K562 (cell line): ENCODE measurements around the gene SNAP23. TPM values are rescaled to one million over a fixed set of nuclear protein-coding genes. Genes with fewer than 3 reads are reported as not detected.

Experiments
- BACH1 ChIP-seq: fragments of 200-800 bp; sonication (Bioruptor generic); IDR thresholded peaks from 2 replicates; pipeline ENCODE4 v1.6.1; 2016; ENCODE audit warnings: missing genetic modification characterization, missing compliant biosample characterization
- BHLHE40 ChIP-seq: IDR thresholded peaks from 2 replicates; pipeline ENCODE4 v1.6.1; 2011; ENCODE audit warnings: low read length, improper control_type of control experiment
- BRCA1 ChIP-seq, 2 experiments: fragments of 450-650 bp in 1 of 2; sonication (generic) in 1 of 2; formaldehyde crosslinking in 1 of 2; IDR thresholded peaks; 2 replicates each; pipeline versions ENCODE4 v1.5.0 to v1.6.1; 2017 to 2020; ENCODE audit warnings: mild to moderate bottlenecking in 1 of 2, missing genetic modification reagents in 1 of 2
- CREB1 ChIP-seq, 2 experiments: sonication (generic) in 1 of 2; formaldehyde crosslinking in 1 of 2; IDR thresholded peaks; 2 replicates each; pipeline versions ENCODE4 v1.6.1 to v1.8.0; 2012 to 2022; ENCODE audit warnings: inconsistent platforms in 1 of 2, mild to moderate bottlenecking in 1 of 2, missing genetic modification reagents in 1 of 2, moderate library complexity in 1 of 2
- ETS2 ChIP-seq: IDR thresholded peaks from 2 replicates; pipeline ENCODE4 v1.6.1; 2016; ENCODE audit warnings: borderline replicate concordance, missing genetic modification characterization, mild to moderate bottlenecking, moderate library complexity, missing compliant biosample characterization; ENCODE audit not compliant: poor library complexity, severe bottlenecking
- EWSR1 ChIP-seq: fragments of 450-650 bp; IDR thresholded peaks from 2 replicates; pipeline ENCODE4 v1.6.1; 2018; ENCODE audit warnings: borderline replicate concordance, mild to moderate bottlenecking, low read depth, moderate library complexity; ENCODE audit not compliant: partially characterized antibody
- FOXJ3 ChIP-seq: sonication (generic); formaldehyde crosslinking; IDR thresholded peaks from 2 replicates; pipeline ENCODE4 v1.4.0; 2020; ENCODE audit warnings: mild to moderate bottlenecking, missing genetic modification reagents
- GTF2F1 ChIP-seq: IDR thresholded peaks from 2 replicates; pipeline ENCODE4 v1.6.1; 2011; ENCODE audit warnings: low read depth, low read length, improper control_type of control experiment
- HDAC1 ChIP-seq, 2 experiments: fragments of 450-650 bp; IDR thresholded peaks; 2 replicates each; pipeline ENCODE4 v1.6.1; 2016 to 2017; ENCODE audit warnings: inconsistent platforms in 1 of 2, mild to moderate bottlenecking in 1 of 2, moderate library complexity in 1 of 2
- HOMEZ ChIP-seq: fragments of 250-450 bp; sonication (Bioruptor Pico); IDR thresholded peaks from 2 replicates; pipeline ENCODE4 v1.4.0; 2020; ENCODE audit warnings: mild to moderate bottlenecking, moderate library complexity
- LEF1 ChIP-seq: fragments of 450-650 bp; IDR thresholded peaks from 2 replicates; pipeline ENCODE4 v1.6.1; 2016; ENCODE audit warnings: mild to moderate bottlenecking
- MEF2A ChIP-seq: IDR thresholded peaks from 2 replicates; pipeline ENCODE4 v1.6.1; 2011; ENCODE audit warnings: low read depth, mild to moderate bottlenecking, low read length, moderate library complexity; ENCODE audit not compliant: control insufficient read depth
- NBN ChIP-seq: fragments of 450-650 bp; IDR thresholded peaks from 2 replicates; pipeline ENCODE4 v1.6.1; 2016; ENCODE audit warnings: low read depth, mild to moderate bottlenecking
- NONO ChIP-seq, 2 experiments: fragments of 200-400 bp in 1 of 2; fragments of 450-650 bp in 1 of 2; formaldehyde crosslinking in 1 of 2; IDR thresholded peaks; 2 replicates each; pipeline ENCODE4 v1.6.1; 2017; ENCODE audit warnings: low read depth in 2 of 2, mild to moderate bottlenecking in 2 of 2, moderate library complexity in 2 of 2, low read length in 1 of 2
- NR3C1 ChIP-seq: sonication (generic); formaldehyde crosslinking; IDR thresholded peaks from 2 replicates; pipeline ENCODE4 v1.8.1; 2022; ENCODE audit warnings: missing genetic modification reagents
- RBFOX2 ChIP-seq: fragments of 200-400 bp; formaldehyde crosslinking; IDR thresholded peaks from 2 replicates; pipeline ENCODE4 v1.6.1; 2017; ENCODE audit warnings: low read depth, mild to moderate bottlenecking, low read length, moderate library complexity
- RUNX1 ChIP-seq: sonication (generic); IDR thresholded peaks from 2 replicates; pipeline ENCODE4 v1.6.1; 2016; ENCODE audit warnings: antibody characterized with exemption, low read depth
- SOX6 ChIP-seq: fragments of 450-650 bp; IDR thresholded peaks from 2 replicates; pipeline ENCODE4 v1.6.1; 2014; ENCODE audit warnings: mild to moderate bottlenecking
- YBX1 ChIP-seq: fragments of 450-650 bp; IDR thresholded peaks from 2 replicates; pipeline ENCODE4 v1.7.1; 2016; ENCODE audit warnings: mild to moderate bottlenecking
- ZNF24 ChIP-seq: fragments of 450-650 bp; IDR thresholded peaks from 2 replicates; pipeline ENCODE4 v1.6.1; 2016
- ZNF3 ChIP-seq: fragments of 250-450 bp; sonication (Bioruptor Pico); IDR thresholded peaks from 2 replicates; pipeline ENCODE4 v1.5.0; 2021; ENCODE audit warnings: mild to moderate bottlenecking, moderate library complexity
- polyA plus RNA-seq, 8 experiments: library from polyadenylated mRNA; depleted of rRNA in 4 of 8; stranded (reverse) in 5 of 8; unstranded in 3 of 8; fragments of >200 nt; fragmentation: Nextera tagmentation in 2 of 8; fragmentation: Illumina TruSeq in 1 of 8; extraction: Ambion mirVana in 2 of 8; extraction: Trizol in 1 of 8; gene quantifications; 2 replicates each; pipeline versions ENCODE4 v1.2.1 to v1.2.3, GENCODE V29; 2011 to 2014; ENCODE audit warnings: inconsistent platforms in 1 of 8, missing spikeins in 1 of 8
- total RNA-seq, 7 experiments: library from RNA; depleted of rRNA in 6 of 7; stranded (reverse); fragments of >200 nt in 6 of 7; fragmentation: Illumina TruSeq in 2 of 7; extraction: Trizol in 2 of 7; gene quantifications; 2 replicates each; pipeline versions ENCODE4 v1.2.1 to v1.2.3, GENCODE V29; 2011 to 2021; ENCODE audit warnings: low replicate concordance in 1 of 7
- TF ChIP-seq, protein P1 (sequence below): sonication (generic); formaldehyde crosslinking; IDR thresholded peaks from 2 replicates; pipeline ENCODE4 v1.8.1; 2022; ENCODE audit warnings: missing genetic modification reagents
- TF ChIP-seq, protein P2 (sequence below): fragments of 450-650 bp; IDR thresholded peaks from 2 replicates; pipeline ENCODE4 v1.6.1; 2016
- TF ChIP-seq, protein P3 (sequence below): sonication (generic); IDR thresholded peaks from 2 replicates; pipeline ENCODE4 v1.6.1; 2016

The SNAP23 gene
- total and polyA plus RNA-seq, 9 of the 15 experiments (the other 6 are each of a cell fraction or from before 2014, with no cell fraction given) = 78.9 to 168 (median 117) TPM

DNA sequence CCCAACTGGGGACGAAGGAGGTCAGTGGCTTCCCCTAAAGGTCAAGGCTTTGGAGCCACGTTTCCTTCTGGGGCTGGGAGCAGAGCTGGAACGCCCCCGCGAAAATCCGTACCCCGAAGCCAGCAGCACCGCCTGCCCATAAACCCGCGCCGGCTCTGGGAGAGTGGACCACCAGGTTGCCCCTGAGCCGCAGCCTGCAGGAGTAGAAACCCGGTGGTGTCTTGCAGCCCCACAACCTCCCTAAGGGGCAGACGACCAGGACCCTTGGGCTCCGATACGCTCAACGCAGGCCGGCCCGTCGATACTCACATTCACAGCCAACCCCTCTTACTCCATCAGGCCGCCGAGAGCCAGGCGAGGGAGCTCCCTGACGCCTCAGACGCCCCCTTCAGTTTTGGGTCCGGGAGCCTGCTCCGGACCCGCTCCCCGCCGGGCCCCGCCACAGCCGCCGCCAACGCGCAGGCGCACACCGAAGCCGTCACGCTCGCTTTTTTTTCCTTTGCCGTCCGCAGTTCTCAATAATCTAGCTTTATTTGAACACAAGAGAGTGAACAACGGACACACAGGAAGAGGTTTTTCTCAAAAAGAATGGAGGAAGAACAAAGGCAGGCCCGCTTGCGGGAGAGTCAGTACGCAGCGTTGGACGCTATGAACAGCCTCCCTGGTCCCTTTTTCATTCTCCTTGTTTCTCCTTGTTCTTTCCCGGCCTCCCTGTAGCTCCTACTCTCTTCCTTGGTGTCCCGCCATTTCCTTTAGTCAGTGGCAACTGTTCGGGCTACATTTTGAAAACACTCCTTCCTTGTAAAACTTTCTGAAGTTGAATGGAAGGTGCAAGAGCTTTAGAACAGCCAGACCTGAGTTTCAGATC, 4.5 kb upstream of the SNAP23 start, which contains the start of gene ZNF106 (continued):
- TF ChIP-seq, protein P1, sequence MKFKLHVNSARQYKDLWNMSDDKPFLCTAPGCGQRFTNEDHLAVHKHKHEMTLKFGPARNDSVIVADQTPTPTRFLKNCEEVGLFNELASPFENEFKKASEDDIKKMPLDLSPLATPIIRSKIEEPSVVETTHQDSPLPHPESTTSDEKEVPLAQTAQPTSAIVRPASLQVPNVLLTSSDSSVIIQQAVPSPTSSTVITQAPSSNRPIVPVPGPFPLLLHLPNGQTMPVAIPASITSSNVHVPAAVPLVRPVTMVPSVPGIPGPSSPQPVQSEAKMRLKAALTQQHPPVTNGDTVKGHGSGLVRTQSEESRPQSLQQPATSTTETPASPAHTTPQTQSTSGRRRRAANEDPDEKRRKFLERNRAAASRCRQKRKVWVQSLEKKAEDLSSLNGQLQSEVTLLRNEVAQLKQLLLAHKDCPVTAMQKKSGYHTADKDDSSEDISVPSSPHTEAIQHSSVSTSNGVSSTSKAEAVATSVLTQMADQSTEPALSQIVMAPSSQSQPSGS (CRISPR knock-in tag) = no peak
- TF ChIP-seq MEF2A (peak; percentile 64; the same call in 1 of the 2 replicates), RBFOX2 (peak; percentile 96), ZNF3 (CRISPR knock-in tag) (no peak), LEF1 (no peak), BACH1 (tag) (no peak), YBX1 (no peak), HDAC1 (IDR thresholded peaks at IDR 0.05) (no peak; a peak in 1 of 4 replicates), HOMEZ (CRISPR knock-in tag) (no peak), ETS2 (tag) (no peak), NBN (peak; percentile 62), BHLHE40 (peak; percentile 40; the same call in 1 of the 2 replicates), NR3C1 (CRISPR knock-in tag) (no peak), BRCA1 (IDR thresholded peaks at IDR 0.05) (no peak), BRCA1 (CRISPR knock-in tag; IDR thresholded peaks at IDR 0.05) (no peak), CREB1 (IDR thresholded peaks at IDR 0.05) (peak; percentile 93), CREB1 (CRISPR knock-in tag; IDR thresholded peaks at IDR 0.05) (peak; percentile 95), EWSR1 (no peak), RUNX1 (no peak), ZNF24 (peak; percentile 13; the same call in 1 of the 2 replicates), FOXJ3 (CRISPR knock-in tag) (no peak), NONO (IDR thresholded peaks at IDR 0.05; ENCODE audit: low read depth in 2 of 2, low read length in 1 of 2) (no peak), GTF2F1 (peak; percentile 83; the same call in 1 of the 2 replicates), SOX6 (peak; percentile 78)
- TF ChIP-seq, protein P2, sequence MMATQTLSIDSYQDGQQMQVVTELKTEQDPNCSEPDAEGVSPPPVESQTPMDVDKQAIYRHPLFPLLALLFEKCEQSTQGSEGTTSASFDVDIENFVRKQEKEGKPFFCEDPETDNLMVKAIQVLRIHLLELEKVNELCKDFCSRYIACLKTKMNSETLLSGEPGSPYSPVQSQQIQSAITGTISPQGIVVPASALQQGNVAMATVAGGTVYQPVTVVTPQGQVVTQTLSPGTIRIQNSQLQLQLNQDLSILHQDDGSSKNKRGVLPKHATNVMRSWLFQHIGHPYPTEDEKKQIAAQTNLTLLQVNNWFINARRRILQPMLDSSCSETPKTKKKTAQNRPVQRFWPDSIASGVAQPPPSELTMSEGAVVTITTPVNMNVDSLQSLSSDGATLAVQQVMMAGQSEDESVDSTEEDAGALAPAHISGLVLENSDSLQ = no peak
- TF ChIP-seq, protein P3, sequence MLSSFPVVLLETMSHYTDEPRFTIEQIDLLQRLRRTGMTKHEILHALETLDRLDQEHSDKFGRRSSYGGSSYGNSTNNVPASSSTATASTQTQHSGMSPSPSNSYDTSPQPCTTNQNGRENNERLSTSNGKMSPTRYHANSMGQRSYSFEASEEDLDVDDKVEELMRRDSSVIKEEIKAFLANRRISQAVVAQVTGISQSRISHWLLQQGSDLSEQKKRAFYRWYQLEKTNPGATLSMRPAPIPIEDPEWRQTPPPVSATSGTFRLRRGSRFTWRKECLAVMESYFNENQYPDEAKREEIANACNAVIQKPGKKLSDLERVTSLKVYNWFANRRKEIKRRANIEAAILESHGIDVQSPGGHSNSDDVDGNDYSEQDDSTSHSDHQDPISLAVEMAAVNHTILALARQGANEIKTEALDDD = no peak; the same call in 1 of the 2 replicates
